Mammary epithelial cell (primary cell): Measurements from ENCODE around the gene COMMD9.

Experiments used
- EZH2 ChIP-seq: IDR thresholded peaks from 2 replicates; pipeline ENCODE4 v1.6.1; 2012; ENCODE audit warnings: low read length, inconsistent platforms, borderline replicate concordance
- TF ChIP-seq, protein P1 (sequence below), 2 donors: IDR thresholded peaks in 1 of 2; conservative IDR thresholded peaks in 1 of 2; 2 replicates each; pipeline ENCODE4 v1.5.1; 2011 to 2012; ENCODE audit warnings: inconsistent platforms in 2 of 2, low read length in 2 of 2, mild to moderate bottlenecking in 2 of 2, control low read depth in 1 of 2, low read depth in 1 of 2; ENCODE audit not compliant: insufficient read depth in 1 of 2; ENCODE audit errors: extremely low read depth in 1 of 2

DNA sequence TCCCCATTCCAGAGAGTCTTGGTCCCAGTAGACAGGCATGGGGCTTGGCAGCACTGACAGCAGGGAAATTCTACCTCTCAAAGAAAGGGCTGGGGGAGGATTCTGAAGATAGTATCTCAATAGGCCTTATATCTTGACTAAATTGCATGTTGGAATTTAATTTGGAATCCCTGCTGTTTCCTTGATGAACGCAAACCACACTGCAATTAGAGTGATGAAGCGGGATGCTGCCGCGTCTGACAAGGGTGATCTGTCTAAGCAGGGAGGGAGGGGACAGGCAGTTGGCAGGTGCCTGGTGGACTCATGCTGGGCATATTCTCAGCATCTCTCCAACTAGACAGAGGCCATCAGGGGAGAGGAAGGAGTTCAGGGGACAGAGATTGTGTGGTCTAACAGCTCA is 48.4 kb downstream of the COMMD9 start:
- TF ChIP-seq, protein P1, sequence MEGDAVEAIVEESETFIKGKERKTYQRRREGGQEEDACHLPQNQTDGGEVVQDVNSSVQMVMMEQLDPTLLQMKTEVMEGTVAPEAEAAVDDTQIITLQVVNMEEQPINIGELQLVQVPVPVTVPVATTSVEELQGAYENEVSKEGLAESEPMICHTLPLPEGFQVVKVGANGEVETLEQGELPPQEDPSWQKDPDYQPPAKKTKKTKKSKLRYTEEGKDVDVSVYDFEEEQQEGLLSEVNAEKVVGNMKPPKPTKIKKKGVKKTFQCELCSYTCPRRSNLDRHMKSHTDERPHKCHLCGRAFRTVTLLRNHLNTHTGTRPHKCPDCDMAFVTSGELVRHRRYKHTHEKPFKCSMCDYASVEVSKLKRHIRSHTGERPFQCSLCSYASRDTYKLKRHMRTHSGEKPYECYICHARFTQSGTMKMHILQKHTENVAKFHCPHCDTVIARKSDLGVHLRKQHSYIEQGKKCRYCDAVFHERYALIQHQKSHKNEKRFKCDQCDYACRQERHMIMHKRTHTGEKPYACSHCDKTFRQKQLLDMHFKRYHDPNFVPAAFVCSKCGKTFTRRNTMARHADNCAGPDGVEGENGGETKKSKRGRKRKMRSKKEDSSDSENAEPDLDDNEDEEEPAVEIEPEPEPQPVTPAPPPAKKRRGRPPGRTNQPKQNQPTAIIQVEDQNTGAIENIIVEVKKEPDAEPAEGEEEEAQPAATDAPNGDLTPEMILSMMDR (conservative IDR thresholded peaks at IDR 0.05 in 1 of 2, IDR thresholded peaks at IDR 0.05 in 1 of 2; ENCODE audit: extremely low read depth in 1 of 2, insufficient read depth in 1 of 2, low read depth in 1 of 2, low read length in 2 of 2): no peak
- no peak for TF ChIP-seq EZH2
